Measurements from ENCODE around the gene LRRC27.

DNA sequence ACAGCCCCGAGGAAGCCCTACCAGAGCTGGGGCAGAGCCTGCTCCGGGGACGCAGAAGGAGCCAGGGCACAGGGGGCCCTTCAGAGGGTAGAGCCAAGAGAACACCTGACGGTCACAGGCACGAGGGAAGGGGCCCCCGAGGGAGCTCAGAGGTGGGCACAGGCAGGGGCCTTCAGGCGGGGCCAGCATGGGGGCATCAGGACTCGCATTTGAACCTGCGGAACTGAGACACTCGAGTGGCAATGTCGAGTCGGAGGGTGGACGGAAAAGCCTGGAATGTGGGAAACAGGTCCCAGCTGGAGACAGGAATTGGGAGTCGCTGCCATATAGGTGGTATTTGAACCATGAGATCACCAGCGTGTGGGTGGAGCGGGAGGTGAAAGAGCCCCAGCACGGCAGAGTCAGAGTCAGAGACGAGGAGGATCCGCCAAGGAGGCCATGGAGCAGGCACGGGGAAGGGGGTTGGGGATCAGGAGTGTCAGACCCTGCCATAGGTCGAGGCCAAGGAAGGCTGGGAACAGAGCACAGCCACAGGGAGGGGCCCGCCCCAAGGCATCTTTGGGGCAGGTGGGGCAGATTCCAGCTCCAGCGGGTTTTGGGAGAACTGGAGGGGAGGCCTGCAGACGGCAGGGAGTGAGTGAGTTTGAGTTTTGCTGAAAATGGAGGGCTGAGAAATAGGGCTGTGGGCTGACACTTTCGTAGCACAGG lies 38.0 kb upstream of the LRRC27 start:
- TF ChIP-seq, protein P1, sequence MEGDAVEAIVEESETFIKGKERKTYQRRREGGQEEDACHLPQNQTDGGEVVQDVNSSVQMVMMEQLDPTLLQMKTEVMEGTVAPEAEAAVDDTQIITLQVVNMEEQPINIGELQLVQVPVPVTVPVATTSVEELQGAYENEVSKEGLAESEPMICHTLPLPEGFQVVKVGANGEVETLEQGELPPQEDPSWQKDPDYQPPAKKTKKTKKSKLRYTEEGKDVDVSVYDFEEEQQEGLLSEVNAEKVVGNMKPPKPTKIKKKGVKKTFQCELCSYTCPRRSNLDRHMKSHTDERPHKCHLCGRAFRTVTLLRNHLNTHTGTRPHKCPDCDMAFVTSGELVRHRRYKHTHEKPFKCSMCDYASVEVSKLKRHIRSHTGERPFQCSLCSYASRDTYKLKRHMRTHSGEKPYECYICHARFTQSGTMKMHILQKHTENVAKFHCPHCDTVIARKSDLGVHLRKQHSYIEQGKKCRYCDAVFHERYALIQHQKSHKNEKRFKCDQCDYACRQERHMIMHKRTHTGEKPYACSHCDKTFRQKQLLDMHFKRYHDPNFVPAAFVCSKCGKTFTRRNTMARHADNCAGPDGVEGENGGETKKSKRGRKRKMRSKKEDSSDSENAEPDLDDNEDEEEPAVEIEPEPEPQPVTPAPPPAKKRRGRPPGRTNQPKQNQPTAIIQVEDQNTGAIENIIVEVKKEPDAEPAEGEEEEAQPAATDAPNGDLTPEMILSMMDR (IDR thresholded peaks at IDR 0.05; ENCODE audit: insufficient read depth, low read length), result no peak
- no peak for TF ChIP-seq POLR2AphosphoS5 (IDR thresholded peaks at IDR 0.05; ENCODE audit: low read depth)
- no peak for TF ChIP-seq GABPA (IDR thresholded peaks at IDR 0.05; ENCODE audit: low read depth)
- TF ChIP-seq, protein P2, sequence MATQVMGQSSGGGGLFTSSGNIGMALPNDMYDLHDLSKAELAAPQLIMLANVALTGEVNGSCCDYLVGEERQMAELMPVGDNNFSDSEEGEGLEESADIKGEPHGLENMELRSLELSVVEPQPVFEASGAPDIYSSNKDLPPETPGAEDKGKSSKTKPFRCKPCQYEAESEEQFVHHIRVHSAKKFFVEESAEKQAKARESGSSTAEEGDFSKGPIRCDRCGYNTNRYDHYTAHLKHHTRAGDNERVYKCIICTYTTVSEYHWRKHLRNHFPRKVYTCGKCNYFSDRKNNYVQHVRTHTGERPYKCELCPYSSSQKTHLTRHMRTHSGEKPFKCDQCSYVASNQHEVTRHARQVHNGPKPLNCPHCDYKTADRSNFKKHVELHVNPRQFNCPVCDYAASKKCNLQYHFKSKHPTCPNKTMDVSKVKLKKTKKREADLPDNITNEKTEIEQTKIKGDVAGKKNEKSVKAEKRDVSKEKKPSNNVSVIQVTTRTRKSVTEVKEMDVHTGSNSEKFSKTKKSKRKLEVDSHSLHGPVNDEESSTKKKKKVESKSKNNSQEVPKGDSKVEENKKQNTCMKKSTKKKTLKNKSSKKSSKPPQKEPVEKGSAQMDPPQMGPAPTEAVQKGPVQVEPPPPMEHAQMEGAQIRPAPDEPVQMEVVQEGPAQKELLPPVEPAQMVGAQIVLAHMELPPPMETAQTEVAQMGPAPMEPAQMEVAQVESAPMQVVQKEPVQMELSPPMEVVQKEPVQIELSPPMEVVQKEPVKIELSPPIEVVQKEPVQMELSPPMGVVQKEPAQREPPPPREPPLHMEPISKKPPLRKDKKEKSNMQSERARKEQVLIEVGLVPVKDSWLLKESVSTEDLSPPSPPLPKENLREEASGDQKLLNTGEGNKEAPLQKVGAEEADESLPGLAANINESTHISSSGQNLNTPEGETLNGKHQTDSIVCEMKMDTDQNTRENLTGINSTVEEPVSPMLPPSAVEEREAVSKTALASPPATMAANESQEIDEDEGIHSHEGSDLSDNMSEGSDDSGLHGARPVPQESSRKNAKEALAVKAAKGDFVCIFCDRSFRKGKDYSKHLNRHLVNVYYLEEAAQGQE (IDR thresholded peaks at IDR 0.05; ENCODE audit: insufficient replicate concordance, low read depth), result no peak

All from HL-60 (cell line).